Activated B cell treated with CpG ODN at 0.5 μM for 24 hours (primary cell): Measurements from ENCODE around the gene TGFB2. TPM values are rescaled to one million over a fixed set of nuclear protein-coding genes. Genes with fewer than 3 reads are reported as not detected.

ENCODE experiments used
- ATAC-seq: fragments of 200-7000 bp; cut with Tn5 transposase; one replicate; pipeline ENCODE4 v1.10.0; 2021; ENCODE audit warnings: low read depth, mild to moderate bottlenecking, moderate library complexity
- CTCF ChIA-PET: fragments of 350-600 bp; sonication (Branson Sonifier 250); formaldehyde crosslinking; loops from one replicate; lab custom pipeline; 2021; ENCODE audit warnings: antibody characterized with exemption; lab: Charles Lee
- POLR2A ChIA-PET: fragments of 350-600 bp; sonication (Branson Sonifier 250); formaldehyde crosslinking; loops from one replicate; lab custom pipeline; 2021; ENCODE audit warnings: antibody characterized with exemption; lab: Charles Lee
- DNase-seq: peaks from one replicate; pipeline ENCODE4 v3.0.0; 2022
- H3K27ac Mint-ChIP-seq: one replicate; pipeline ENCODE4 v1.8.0; 2020; ENCODE audit warnings: mixed read lengths
- H3K27me3 Mint-ChIP-seq: one replicate; pipeline ENCODE4 v1.8.0; 2021; ENCODE audit warnings: mixed read lengths
- H3K36me3 Mint-ChIP-seq: one replicate; pipeline ENCODE4 v1.8.0; 2021; ENCODE audit warnings: low read depth, mixed read lengths
- H3K4me1 Mint-ChIP-seq: one replicate; pipeline ENCODE4 v1.8.0; 2021; ENCODE audit warnings: mixed read lengths
- H3K4me3 Mint-ChIP-seq: one replicate; pipeline ENCODE4 v1.8.0; 2020; ENCODE audit warnings: mild to moderate bottlenecking, mixed read lengths
- H3K9me3 Mint-ChIP-seq: one replicate; pipeline ENCODE4 v1.8.0; 2020; ENCODE audit warnings: mixed read lengths
- CTCF ChIP-seq: fragments of 200-600 bp; IDR thresholded peaks from one replicate; pipeline ENCODE4 v1.8.0; 2022; ENCODE audit warnings: antibody characterized with exemption, mild to moderate bottlenecking
- intact Hi-C: fragments of 100-400 bp; cut with micrococcal nuclease; formaldehyde crosslinking; loops from one replicate; pipeline ENCODE4 v1.15.1; 2024
- total RNA-seq: library from RNA; stranded (reverse); gene quantifications from 2 replicates; pipeline ENCODE4 v1.2.3, GENCODE V29; 2022

Gene TGFB2
- total RNA-seq, 1 donor from 2014 or later = 1.6 TPM

DNA sequence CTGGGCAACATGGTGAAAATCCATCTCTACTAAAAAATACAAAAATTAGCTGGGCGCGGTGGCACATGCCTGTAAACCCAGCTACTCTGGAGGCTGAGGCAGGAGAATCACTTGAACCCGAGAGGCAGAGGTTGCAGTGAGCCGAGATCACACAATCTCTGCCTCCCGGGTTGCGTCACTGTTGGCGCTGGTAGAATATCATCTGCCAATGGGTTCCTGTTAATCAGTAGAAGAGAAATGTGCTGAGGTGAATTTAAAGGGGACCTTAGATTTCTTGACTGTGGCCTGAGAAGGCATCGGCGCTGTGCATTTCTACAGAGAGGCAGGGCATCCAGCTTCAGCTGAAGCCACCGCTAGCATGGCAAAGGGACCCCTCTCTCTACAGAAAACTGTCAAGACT is 68.0 kb downstream of the TGFB2 start:
- POLR2A ChIA-PET = no interaction called here
- TF ChIP-seq CTCF = no peak
- intact Hi-C loops = no loop called here
- DNase-seq (no peak), ATAC-seq (no peak)
- Mint-ChIP-seq H3K36me3 (peaks cover 6% of the 10 kb centered on the region), H3K9me3 (peaks cover 6% of the 10 kb centered on the region), H3K4me1 (no peaks in the 10 kb centered on the region), H3K27ac (no peak overlapping the region), H3K27me3 (no peaks in the 10 kb centered on the region), H3K4me3 (no peak overlapping the region)
- CTCF ChIA-PET = no interaction called here

DNA sequence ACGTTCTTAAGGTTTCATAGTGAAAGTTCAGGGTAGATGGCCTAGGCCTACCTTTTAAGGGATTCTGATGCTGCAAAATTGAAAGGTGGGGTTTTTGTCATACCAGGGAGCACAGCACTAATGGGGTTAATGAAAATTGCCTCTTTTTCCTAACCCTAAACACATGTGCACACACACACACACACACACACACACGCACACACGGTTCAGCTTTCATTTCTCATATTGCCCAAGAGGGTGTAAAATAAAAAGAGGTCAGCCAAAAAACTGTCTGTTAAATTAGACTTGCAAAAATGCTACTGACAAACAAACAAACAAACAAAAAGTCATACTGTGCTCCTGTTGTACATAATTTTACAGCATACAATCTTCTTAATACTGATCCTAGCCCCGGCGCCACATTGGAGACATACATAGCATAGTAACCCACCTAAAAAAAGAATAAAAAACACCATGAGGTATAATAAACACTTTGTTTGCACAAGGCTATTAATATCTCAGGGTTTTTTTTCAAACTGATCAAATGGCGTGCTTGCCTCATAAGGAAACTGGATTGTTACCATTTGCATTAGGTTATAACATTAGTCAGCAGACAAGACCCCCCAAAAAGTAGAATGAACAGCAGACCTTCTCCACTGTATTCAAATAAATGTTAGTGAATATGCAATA is 69.1 kb downstream of the TGFB2 start:
- no peaks in the 10 kb centered on the region for H3K4me1 Mint-ChIP-seq
- peaks cover 6% of the 10 kb centered on the region for H3K9me3 Mint-ChIP-seq
- ChIA-PET POLR2A (no interaction called here), CTCF (no interaction called here)
- intact Hi-C loops = no loop called here
- no peak for TF ChIP-seq CTCF
- no peak overlapping the region for H3K4me3 Mint-ChIP-seq
- no peak overlapping the region for H3K27ac Mint-ChIP-seq
- ATAC-seq (no peak), DNase-seq (no peak)
- no peaks in the 10 kb centered on the region for H3K27me3 Mint-ChIP-seq
- peaks cover 6% of the 10 kb centered on the region for H3K36me3 Mint-ChIP-seq

- Mint-ChIP-seq H3K9me3 (peaks cover 6% of the 10 kb centered on the region), H3K27ac (no peak overlapping the region), H3K27me3 (no peaks in the 10 kb centered on the region), H3K4me1 (no peaks in the 10 kb centered on the region), H3K4me3 (no peak overlapping the region), H3K36me3 (peaks cover 6% of the 10 kb centered on the region)
- ATAC-seq (no peak), DNase-seq (no peak)
- intact Hi-C loops = no loop called here
- TF ChIP-seq CTCF = no peak
- ChIA-PET POLR2A (no interaction called here), CTCF (no interaction called here)
Observed at GRCh38 chr1:218415726-218416125, 70.6 kb downstream of the TGFB2 start.

- Mint-ChIP-seq H3K4me1 (no peaks in the 10 kb centered on the region), H3K27me3 (no peaks in the 10 kb centered on the region), H3K9me3 (peaks cover 6% of the 10 kb centered on the region), H3K36me3 (peaks cover 6% of the 10 kb centered on the region), H3K27ac (no peak overlapping the region), H3K4me3 (no peak overlapping the region)
- TF ChIP-seq CTCF = no peak
- ATAC-seq = no peak
- POLR2A ChIA-PET = no interaction called here
- DNase-seq = no peak
- intact Hi-C loops = no loop called here
- CTCF ChIA-PET = no interaction called here
Observed at GRCh38 chr1:218421531-218421930, 76.4 kb downstream of the TGFB2 start.

DNA sequence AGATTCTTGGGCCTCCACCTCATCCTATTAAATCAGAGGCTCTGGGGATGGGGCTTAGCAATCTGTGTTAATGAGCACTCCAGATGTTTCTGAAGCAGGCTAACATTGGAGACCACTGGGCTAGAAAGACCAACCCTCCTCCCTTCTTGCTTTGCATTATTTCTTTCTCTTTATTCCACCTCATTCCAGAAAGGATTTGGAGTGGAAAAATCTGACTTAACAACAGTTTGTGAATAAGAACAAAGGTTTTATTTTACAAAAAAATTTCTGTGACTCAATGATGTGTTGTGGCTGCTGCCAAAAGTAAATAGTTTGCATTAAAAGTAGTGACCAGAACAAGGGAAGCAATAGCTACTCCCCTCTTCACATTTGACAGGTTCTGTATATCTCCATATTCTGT is 79.4 kb downstream of the TGFB2 start:
- DNase-seq (no peak), ATAC-seq (no peak)
- ChIA-PET POLR2A (no interaction called here), CTCF (no interaction called here)
- Mint-ChIP-seq H3K4me3 (no peak overlapping the region), H3K4me1 (no peaks in the 10 kb centered on the region), H3K27ac (no peak overlapping the region), H3K27me3 (no peaks in the 10 kb centered on the region), H3K36me3 (no peaks in the 10 kb centered on the region), H3K9me3 (no peaks in the 10 kb centered on the region)
- intact Hi-C loops = no loop called here
- TF ChIP-seq CTCF = no peak
